ENCODE data around the gene ELOVL1. TPM values are rescaled to one million over a fixed set of nuclear protein-coding genes. Genes with fewer than 3 reads are reported as not detected.

The ELOVL1 gene
- total RNA-seq, 6 experiments from 2014 or later, result 19.9 to 38.3 (median 29.2) TPM

DNA sequence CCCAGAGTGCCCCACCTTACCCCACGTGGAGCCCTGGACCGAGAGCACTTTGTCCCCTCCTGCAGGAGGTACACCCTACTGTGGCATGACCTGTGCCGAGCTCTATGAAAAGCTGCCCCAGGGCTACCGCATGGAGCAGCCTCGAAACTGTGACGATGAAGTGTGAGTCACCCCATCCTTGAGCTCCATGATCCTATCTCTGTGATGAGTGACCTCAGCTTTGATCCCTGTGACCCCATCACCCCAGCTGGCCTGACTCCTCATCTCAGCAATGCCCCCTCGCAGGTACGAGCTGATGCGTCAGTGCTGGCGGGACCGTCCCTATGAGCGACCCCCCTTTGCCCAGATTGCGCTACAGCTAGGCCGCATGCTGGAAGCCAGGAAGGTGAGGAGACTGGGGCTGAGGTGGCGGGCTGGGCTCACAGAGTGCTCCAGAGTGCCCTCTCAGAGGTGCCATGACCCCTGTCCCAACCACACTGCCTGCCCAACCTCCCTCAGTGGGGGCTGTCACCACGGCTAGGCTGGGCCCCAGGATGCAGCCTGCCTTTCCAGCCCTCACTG is 46.4 kb downstream of the ELOVL1 start:
- no peaks in the 10 kb centered on the region for H3K36me3 ChIP-seq
- H3K9me3 ChIP-seq, result no peaks in the 10 kb centered on the region
- DNase-seq (no peak), ATAC-seq (no peak)
- no peaks in the 10 kb centered on the region for H3K4me1 ChIP-seq
- no peak overlapping the region for H3K27ac ChIP-seq
- no peak overlapping the region for H3K4me3 ChIP-seq
- no peak for TF ChIP-seq POLR2A (IDR thresholded peaks at IDR 0.05)
- TF ChIP-seq CTCF (IDR thresholded peaks at IDR 0.05), result no peak
- WGBS (ENCODE audit: insufficient coverage, low coverage, low lambda C conversion rate, missing lambda C conversion rate), result 90% methylated on average over 6 of the region's 16 CpGs
- no peaks in the 10 kb centered on the region for H3K27me3 ChIP-seq
- intact Hi-C loops (cut with DNase I), result no loop called here

GRCh38 chr1:43319766-43320165 is 48.0 kb downstream of the ELOVL1 start:
- Histone ChIP-seq H3K27me3 (no peaks in the 10 kb centered on the region), H3K36me3 (no peaks in the 10 kb centered on the region), H3K27ac (no peak overlapping the region), H3K4me3 (no peak overlapping the region), H3K9me3 (no peaks in the 10 kb centered on the region), H3K4me1 (no peaks in the 10 kb centered on the region)
- intact Hi-C loops (cut with DNase I), result no loop called here
- DNase-seq, result no peak
- ATAC-seq, result no peak
- 80% methylated on average over 1 of the region's 3 CpGs for WGBS (ENCODE audit: insufficient coverage, low coverage, low lambda C conversion rate, missing lambda C conversion rate)
- TF ChIP-seq POLR2A (IDR thresholded peaks at IDR 0.05) (no peak), CTCF (IDR thresholded peaks at IDR 0.05) (no peak)

GRCh38 chr1:43319288-43319687 is 48.5 kb downstream of the ELOVL1 start:
- ATAC-seq (no peak), DNase-seq (no peak)
- Histone ChIP-seq H3K4me1 (peaks cover 0 to 3% (median under 1%) of the 10 kb centered on the region in 4 donors), H3K4me3 (no peak overlapping the region), H3K9me3 (no peaks in the 10 kb centered on the region), H3K27ac (no peak overlapping the region), H3K36me3 (no peaks in the 10 kb centered on the region), H3K27me3 (no peaks in the 10 kb centered on the region)
- TF ChIP-seq CTCF (IDR thresholded peaks at IDR 0.05) (no peak), POLR2A (IDR thresholded peaks at IDR 0.05) (no peak)
- no CpG with 5 or more reads among the region's 5 CpGs for WGBS (ENCODE audit: insufficient coverage, low coverage, low lambda C conversion rate, missing lambda C conversion rate)
- intact Hi-C loops (cut with DNase I), result no loop called here

GRCh38 chr1:43318831-43319230 is 49.0 kb downstream of the ELOVL1 start:
- Histone ChIP-seq H3K27me3 (no peaks in the 10 kb centered on the region), H3K4me3 (no peak overlapping the region), H3K36me3 (no peaks in the 10 kb centered on the region), H3K4me1 (peaks cover 0 to 8% (median 3%) of the 10 kb centered on the region in 4 donors), H3K27ac (no peak overlapping the region), H3K9me3 (no peaks in the 10 kb centered on the region)
- DNase-seq, result no peak
- 60% methylated on average over 1 of the region's 4 CpGs for WGBS (ENCODE audit: insufficient coverage, low coverage, low lambda C conversion rate, missing lambda C conversion rate)
- ATAC-seq, result no peak
- intact Hi-C loops (cut with DNase I), result no loop called here
- TF ChIP-seq CTCF (IDR thresholded peaks at IDR 0.05) (no peak), POLR2A (IDR thresholded peaks at IDR 0.05) (no peak)
